ENCODE measurements around the gene C2orf68.

DNA sequence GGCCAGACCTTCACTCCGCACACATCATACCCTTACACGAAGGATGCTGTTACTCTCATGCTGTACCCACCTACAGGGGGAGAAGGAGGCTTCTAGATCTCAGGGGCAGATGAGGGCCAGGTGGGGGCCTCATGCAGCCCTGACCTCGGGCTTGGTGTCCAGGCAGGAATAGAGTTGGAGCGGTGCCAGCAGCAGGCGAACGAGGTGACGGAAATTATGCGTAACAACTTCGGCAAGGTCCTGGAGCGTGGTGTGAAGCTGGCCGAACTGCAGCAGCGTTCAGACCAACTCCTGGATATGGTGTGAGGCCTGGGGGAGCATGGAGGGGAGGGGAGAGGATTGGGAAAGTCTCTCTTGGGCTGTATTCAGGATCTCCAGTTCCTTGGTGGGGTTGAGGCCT is 20.3 kb downstream of the C2orf68 start:
- no peak for TF ChIP-seq ZNF274 (IDR thresholded peaks at IDR 0.05; ENCODE audit: borderline replicate concordance, low read depth, low read length)
- TF ChIP-seq CTCF (IDR thresholded peaks at IDR 0.05 in 2 of 3, conservative IDR thresholded peaks at IDR 0.05 in 1 of 3; ENCODE audit: insufficient read depth in 2 of 3, low read depth in 1 of 3, low read length in 3 of 3): no peak
